ENCODE measurements around the gene JPH3. TPM values are rescaled to one million over a fixed set of nuclear protein-coding genes. Genes with fewer than 3 reads are reported as not detected.
A peak's percentile ranks its signal among the peaks of the same experiment; 100 is the strongest.

Gene JPH3
- total and polyA plus RNA-seq, 10 of the 15 experiments (the other 5 are each of a cell fraction or from before 2014, with no cell fraction given): 0.05 TPM; not detected in 9

GRCh38 chr16:87560428-87561199 is 41.7 kb upstream of the JPH3 start:
- WGBS (ENCODE audit: insufficient coverage, insufficient replicate concordance, low lambda C conversion rate, missing lambda C conversion rate): 37% methylated on average over 10 of the region's 12 CpGs
- H4K20me1 ChIP-seq (ENCODE audit: control insufficient read depth, insufficient read depth): no peaks in the 10 kb centered on the region
- no peaks in the 10 kb centered on the region; a peak in 2 of 4 replicates for H3K27me3 ChIP-seq (replicated peaks in 1 of 2; ENCODE audit: control insufficient read depth in 2 of 2, insufficient read depth in 2 of 2, low read length in 1 of 2)
- in situ Hi-C loops (cut with MboI) (no loop called here), intact Hi-C loops (cut with micrococcal nuclease; ENCODE audit: unreplicated experiment) (no loop called here)
- H3K4me2 ChIP-seq (ENCODE audit: control insufficient read depth, insufficient read depth): no peak overlapping the region
- SMC1A ChIA-PET (ENCODE audit: uncharacterized antibody, unreplicated experiment): no interaction called here
- POLR2A ChIA-PET: no interaction called here
- RAD21 ChIA-PET (ENCODE audit: unreplicated experiment): no interaction called here
- no peaks in the 10 kb centered on the region for H3K36me3 ChIP-seq (ENCODE audit: control insufficient read depth in 2 of 2, insufficient read depth in 2 of 2, low read length in 1 of 2)
- no peak for DNase-seq (ENCODE audit: low read depth, low spot score)
- no peak overlapping the region for H3K27ac ChIP-seq (ENCODE audit: control insufficient read depth, insufficient read depth)
- no peaks in the 10 kb centered on the region for H3K79me2 ChIP-seq (ENCODE audit: control insufficient read depth, insufficient read depth, low read length)
- H3K9ac ChIP-seq (ENCODE audit: control insufficient read depth, insufficient read depth, low read length): no peak overlapping the region
- no peak for FAIRE-seq
- CTCF ChIA-PET: no interaction called here
- no peaks in the 10 kb centered on the region for H3K4me1 ChIP-seq (ENCODE audit: control insufficient read depth, insufficient read depth, low read length)
- H3K9me3 ChIP-seq (replicated peaks; ENCODE audit: control insufficient read depth, insufficient read depth, low read length): no peaks in the 10 kb centered on the region; the same call in 2 of the 3 replicates
- no TSS peak for BruUV-seq (replicated peaks)
- H2AFZ ChIP-seq (ENCODE audit: control insufficient read depth, low read depth, low read length): no peak overlapping the region
- TF ChIP-seq RELA (IDR thresholded peaks at IDR 0.05; ENCODE audit: borderline replicate concordance, partially characterized antibody) (no peak), BACH1 (IDR thresholded peaks at IDR 0.05; ENCODE audit: borderline replicate concordance) (no peak), RELB (IDR thresholded peaks at IDR 0.05; ENCODE audit: low read depth) (no peak), TCF12 (IDR thresholded peaks at IDR 0.05; ENCODE audit: low read depth, low read length) (no peak), ZNF384 (IDR thresholded peaks at IDR 0.05; ENCODE audit: borderline replicate concordance, low read depth, low read length) (no peak), CREM (IDR thresholded peaks at IDR 0.05; ENCODE audit: low read depth) (no peak), FOXK2 (IDR thresholded peaks at IDR 0.05) (no peak), CBX5 (IDR thresholded peaks at IDR 0.05; ENCODE audit: low read depth) (no peak), HDAC2 (IDR thresholded peaks at IDR 0.05) (no peak), USF1 (IDR thresholded peaks at IDR 0.05; ENCODE audit: borderline replicate concordance, extremely low read length, insufficient read depth, low read depth, low read length) (no peak), CHD2 (IDR thresholded peaks at IDR 0.05; ENCODE audit: borderline replicate concordance, low read depth, low read length) (no peak), NKRF (conservative IDR thresholded peaks at IDR 0.05) (no peak), REST (IDR thresholded peaks at IDR 0.05; ENCODE audit: low read depth, low read length) (no peak)
- H3K4me3 ChIP-seq: no peak overlapping the region
- peak; percentile 60 for ATAC-seq

Data from GM12878 (cell line).